ENCODE measurements around the gene FUOM. TPM values are rescaled to one million over a fixed set of nuclear protein-coding genes. Genes with fewer than 3 reads are reported as not detected.

FUOM gene
- total RNA-seq, 6 donors from 2014 or later, result 15.4 to 37.5 (median 26.0) TPM

DNA sequence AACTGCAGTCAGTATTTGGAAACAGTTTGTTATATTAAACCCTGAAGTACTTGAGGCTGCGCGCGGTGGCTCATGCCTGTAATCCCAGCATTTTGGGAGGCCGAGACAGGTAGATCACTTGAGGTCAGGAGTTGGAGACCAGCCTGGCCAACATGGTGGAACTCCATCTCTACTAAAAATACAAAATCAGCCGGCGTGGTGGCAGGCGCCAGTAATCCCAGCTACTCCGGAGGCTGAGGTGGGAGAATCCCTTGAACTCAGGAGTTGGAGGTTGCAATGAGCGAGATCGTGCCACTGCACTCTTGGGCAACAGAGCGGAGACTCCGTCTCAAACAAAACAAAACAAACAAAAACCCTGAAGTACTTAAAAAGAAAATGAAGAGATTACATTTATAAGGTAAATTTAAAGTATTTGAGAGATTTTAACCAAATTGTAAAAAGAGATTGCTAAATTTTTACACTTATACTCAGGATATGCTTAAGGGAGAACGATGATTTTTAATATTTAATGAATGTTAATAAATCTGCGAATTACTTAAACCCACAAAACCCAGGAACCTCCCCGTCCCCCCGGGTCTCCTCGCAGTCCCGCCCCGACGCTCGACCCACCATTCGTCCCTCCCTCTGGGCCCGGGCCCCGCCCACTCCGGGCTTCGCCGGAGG, 35.7 kb upstream of the FUOM start:
- Histone ChIP-seq H3K4me1 (peaks cover 10 to 24% (median 13%) of the 10 kb centered on the region in 4 donors), H3K4me3 (peak overlapping the region in 3 of 4 donors; percentile 78 to 99 (median 84)), H3K9me3 (no peaks in the 10 kb centered on the region), H3K27ac (peak overlapping the region; percentile 75 to 92 (median 84)), H3K27me3 (no peaks in the 10 kb centered on the region), H3K36me3 (peaks cover 0 to 33% (median 10%) of the 10 kb centered on the region in 4 donors)
- no peak for ATAC-seq (ENCODE audit: low FRiP score in 2 of 2)
- no peak for DNase-seq
- 37 to 38% methylated on average over 22 to 27 of the region's 27 CpGs for WGBS, 2 donors
- TF ChIP-seq POLR2A (IDR thresholded peaks at IDR 0.05) (no peak), EP300 (IDR thresholded peaks at IDR 0.05) (no peak), POLR2AphosphoS5 (IDR thresholded peaks at IDR 0.05) (no peak)
- TF ChIP-seq, protein P1, sequence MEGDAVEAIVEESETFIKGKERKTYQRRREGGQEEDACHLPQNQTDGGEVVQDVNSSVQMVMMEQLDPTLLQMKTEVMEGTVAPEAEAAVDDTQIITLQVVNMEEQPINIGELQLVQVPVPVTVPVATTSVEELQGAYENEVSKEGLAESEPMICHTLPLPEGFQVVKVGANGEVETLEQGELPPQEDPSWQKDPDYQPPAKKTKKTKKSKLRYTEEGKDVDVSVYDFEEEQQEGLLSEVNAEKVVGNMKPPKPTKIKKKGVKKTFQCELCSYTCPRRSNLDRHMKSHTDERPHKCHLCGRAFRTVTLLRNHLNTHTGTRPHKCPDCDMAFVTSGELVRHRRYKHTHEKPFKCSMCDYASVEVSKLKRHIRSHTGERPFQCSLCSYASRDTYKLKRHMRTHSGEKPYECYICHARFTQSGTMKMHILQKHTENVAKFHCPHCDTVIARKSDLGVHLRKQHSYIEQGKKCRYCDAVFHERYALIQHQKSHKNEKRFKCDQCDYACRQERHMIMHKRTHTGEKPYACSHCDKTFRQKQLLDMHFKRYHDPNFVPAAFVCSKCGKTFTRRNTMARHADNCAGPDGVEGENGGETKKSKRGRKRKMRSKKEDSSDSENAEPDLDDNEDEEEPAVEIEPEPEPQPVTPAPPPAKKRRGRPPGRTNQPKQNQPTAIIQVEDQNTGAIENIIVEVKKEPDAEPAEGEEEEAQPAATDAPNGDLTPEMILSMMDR (IDR thresholded peaks at IDR 0.05), result no peak

DNA sequence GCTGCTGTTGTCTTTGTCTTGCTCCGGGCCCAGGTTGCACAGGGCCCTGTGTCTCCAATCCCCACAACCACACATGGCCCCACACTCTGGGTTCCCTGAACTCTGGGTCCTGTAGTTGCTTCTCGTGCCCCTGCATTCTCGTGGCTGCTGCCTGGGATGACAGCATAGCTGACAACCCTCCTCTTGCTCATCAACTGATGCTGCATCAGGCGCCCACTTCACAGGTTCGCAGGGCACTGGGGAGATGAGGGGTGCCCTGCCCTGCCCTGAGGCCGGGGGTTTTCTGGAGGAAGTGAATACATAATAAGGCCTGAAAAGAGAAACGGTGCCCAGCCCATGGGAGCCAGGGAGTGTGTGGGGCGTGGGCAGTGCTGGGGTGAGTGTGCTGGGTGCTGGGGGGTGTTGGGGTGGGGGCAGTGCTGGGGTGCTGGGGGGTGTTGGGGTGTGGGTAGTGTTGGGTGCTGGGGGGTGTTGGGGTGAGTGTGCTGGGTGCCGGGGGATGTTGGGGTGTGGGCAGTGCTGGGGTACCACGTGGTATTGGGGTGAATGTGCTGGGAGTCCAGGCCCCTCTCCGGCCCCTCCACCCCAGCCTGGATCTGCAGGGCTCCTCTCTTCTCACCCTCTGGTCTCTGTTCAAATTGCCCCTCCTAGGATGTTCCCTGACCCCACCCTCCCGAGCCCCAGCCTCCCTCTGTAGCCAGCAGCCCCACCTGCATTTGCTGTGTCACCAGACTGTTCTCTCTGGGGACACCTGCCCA, 34.1 kb upstream of the FUOM start:
- H3K9me3 ChIP-seq, result no peaks in the 10 kb centered on the region
- no peak overlapping the region for H3K27ac ChIP-seq
- peaks cover 10 to 24% (median 13%) of the 10 kb centered on the region in 4 donors for H3K4me1 ChIP-seq
- DNase-seq (no peak), ATAC-seq (ENCODE audit: low FRiP score in 2 of 2) (no peak)
- peaks cover 0 to 17% (median 5%) of the 10 kb centered on the region in 4 donors for H3K36me3 ChIP-seq
- 68 to 86% methylated on average over 4 to 12 of the region's 12 CpGs for WGBS, 2 donors
- H3K27me3 ChIP-seq, result no peaks in the 10 kb centered on the region
- TF ChIP-seq, protein P1 (IDR thresholded peaks at IDR 0.05), result no peak
- TF ChIP-seq EP300 (IDR thresholded peaks at IDR 0.05) (no peak), POLR2AphosphoS5 (IDR thresholded peaks at IDR 0.05) (no peak), POLR2A (IDR thresholded peaks at IDR 0.05) (no peak)
- no peak overlapping the region for H3K4me3 ChIP-seq

DNA sequence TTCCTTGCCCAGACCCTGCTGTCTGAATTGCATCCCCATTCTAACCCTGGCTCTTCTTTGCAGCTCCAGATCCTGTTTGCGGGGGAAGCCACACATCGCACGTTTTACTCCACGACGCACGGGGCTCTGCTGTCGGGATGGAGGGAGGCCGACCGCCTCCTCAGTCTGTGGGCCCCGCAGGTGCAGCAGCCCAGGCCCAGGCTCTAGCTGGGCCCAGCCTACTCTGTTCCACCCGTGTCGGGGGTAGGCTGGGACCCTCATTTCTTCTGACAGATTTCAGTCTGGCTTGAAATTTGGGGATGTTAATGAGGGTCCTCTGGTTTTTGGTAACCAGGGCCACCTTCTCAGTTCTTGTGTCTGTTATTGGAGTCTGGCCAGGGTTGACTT, 33.4 kb upstream of the FUOM start:
- H3K36me3 ChIP-seq, result peaks cover 0 to 11% (median 4%) of the 10 kb centered on the region in 4 donors
- no peak for TF ChIP-seq POLR2A (IDR thresholded peaks at IDR 0.05)
- no peak for DNase-seq
- H3K4me3 ChIP-seq, result no peak overlapping the region
- WGBS, 2 donors, result 95 to 96% methylated on average over 12 of the region's 12 CpGs
- H3K27ac ChIP-seq, result no peak overlapping the region
- no peaks in the 10 kb centered on the region for H3K9me3 ChIP-seq
- peaks cover 10 to 24% (median 13%) of the 10 kb centered on the region in 4 donors for H3K4me1 ChIP-seq
- no peaks in the 10 kb centered on the region for H3K27me3 ChIP-seq
- no peak for ATAC-seq (ENCODE audit: low FRiP score in 2 of 2)

DNA sequence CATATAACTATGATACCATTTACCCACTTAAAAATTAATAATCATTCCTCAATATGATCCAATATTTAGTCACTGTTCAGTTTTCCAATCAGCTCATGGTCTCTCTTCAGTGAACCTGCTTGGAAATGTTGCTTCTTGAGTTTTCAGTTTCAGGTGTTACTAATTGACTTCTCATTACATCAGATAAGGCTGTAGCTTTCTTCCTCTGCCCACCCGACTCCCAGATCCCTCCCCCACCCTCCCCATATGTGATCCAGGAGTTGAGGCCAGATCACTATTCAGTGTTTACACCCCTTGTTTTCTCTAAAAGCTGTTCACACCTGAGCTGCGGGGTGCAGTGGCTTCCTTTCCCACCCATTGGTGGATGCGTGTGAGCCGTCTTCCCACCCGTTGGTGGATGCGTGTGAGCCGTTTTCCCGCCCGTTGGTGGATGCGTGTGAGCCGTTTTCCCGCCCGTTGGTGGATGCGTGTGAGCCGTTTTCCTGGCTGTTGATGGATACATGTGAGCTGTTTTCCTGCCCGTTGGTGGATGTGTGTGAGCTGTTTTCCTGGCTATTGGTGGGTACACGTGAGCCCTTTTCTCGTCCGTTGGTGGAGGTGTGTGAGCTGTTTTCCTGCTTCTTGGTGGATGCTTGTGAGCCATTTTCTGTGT, 32.9 kb upstream of the FUOM start:
- Histone ChIP-seq H3K9me3 (no peaks in the 10 kb centered on the region), H3K27me3 (no peaks in the 10 kb centered on the region), H3K4me3 (no peak overlapping the region), H3K27ac (peak overlapping the region in 2 of 4 donors; percentile 5 to 44), H3K4me1 (peaks cover 10 to 21% (median 13%) of the 10 kb centered on the region in 4 donors), H3K36me3 (peaks cover 0 to 7% (median 3%) of the 10 kb centered on the region in 4 donors)
- WGBS, 2 donors, result 87 to 90% methylated on average over 19 of the region's 19 CpGs
- no peak for DNase-seq
- TF ChIP-seq POLR2AphosphoS5 (IDR thresholded peaks at IDR 0.05), result no peak
- TF ChIP-seq EP300 (IDR thresholded peaks at IDR 0.05), result no peak
- TF ChIP-seq POLR2A (IDR thresholded peaks at IDR 0.05), result no peak
- TF ChIP-seq, protein P1 (IDR thresholded peaks at IDR 0.05), result no peak
- no peak for ATAC-seq (ENCODE audit: low FRiP score in 2 of 2)

Data from upper lobe of left lung (tissue), 6 donors.